DMS53 treated with DMSO at 0.1 percent for 48 hours (cell line): ENCODE results near the gene ITK.

Source experiments
- DNase-seq: peaks from one replicate; lab custom pipeline; 2025; ENCODE audit not compliant: unreplicated experiment; lab: John Stamatoyannopoulos, UW

Gene ITK

GRCh38 chr5:157278319-157279037 lies 97.8 kb downstream of the ITK start:
- DNase-seq: no peak

- DNase-seq: no peak
Observed at GRCh38 chr5:157279605-157280239, 99.1 kb downstream of the ITK start.

DNA sequence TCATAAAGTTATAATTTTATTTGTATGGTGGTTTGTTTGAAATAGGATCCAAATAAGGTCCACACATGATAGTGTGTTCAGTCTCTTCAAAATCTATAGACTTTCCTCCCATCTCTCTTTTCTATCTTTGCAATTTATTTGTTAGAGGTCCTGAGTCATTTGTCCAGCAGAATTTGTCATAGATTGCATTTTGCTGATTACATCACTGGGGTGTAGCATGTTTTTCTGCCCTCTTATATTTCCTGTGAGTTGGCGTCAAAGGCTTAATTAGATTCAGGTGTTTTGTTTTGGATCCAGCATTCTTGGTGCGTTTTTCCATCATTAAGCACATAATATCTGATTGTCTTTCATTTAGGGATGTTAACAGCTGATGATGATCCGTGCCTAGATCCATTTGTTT lies 100.3 kb downstream of the ITK start:
- DNase-seq: no peak

- DNase-seq: no peak
Observed at GRCh38 chr5:157282150-157282549, 101.5 kb downstream of the ITK start.

GRCh38 chr5:157283434-157283833 lies 102.8 kb downstream of the ITK start:
- no peak for DNase-seq

DNA sequence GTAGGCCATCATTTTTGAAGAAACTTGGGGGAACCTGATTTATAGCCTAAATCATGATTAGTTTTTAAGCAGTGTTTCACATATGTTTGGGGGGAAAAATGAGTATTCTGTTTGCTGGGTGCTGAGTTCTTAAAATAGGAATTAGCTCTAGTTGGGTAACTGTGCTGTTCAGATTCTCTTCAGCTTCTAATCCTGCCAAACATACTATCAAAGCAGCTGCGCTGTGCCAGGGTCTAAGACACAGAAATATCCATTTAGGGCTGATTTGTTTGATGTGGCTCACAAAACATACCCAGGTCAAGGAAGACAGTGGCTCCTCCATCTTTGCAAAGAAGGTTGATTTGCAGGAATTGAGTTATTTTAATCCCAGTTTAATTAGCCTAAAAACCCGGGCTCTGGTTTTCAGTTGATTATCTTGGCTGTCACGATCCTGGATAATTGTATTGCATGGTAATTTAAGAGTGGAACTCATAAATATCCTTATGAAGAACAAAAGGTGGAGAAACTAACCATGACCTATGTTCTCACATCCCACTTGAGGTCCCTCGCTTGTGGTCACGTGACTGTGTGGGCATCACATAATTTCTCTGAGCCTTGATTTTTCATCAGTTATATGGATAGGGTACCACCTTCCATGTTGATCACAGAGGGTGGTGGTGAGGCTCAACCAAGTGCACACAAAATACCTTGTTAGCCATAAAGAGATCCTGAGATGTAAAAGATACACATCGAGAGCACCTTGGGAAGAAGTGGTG lies 104.0 kb downstream of the ITK start:
- no peak for DNase-seq

- DNase-seq: no peak
Observed at GRCh38 chr5:157285310-157286035, 104.8 kb downstream of the ITK start.

- DNase-seq: no peak
Observed at GRCh38 chr5:157286761-157287211, 106.1 kb downstream of the ITK start.

- no peak for DNase-seq
Observed at GRCh38 chr5:157288405-157289163, 107.9 kb downstream of the ITK start.

- no peak for DNase-seq
Observed at GRCh38 chr5:157289164-157289819, 108.7 kb downstream of the ITK start.

DNA sequence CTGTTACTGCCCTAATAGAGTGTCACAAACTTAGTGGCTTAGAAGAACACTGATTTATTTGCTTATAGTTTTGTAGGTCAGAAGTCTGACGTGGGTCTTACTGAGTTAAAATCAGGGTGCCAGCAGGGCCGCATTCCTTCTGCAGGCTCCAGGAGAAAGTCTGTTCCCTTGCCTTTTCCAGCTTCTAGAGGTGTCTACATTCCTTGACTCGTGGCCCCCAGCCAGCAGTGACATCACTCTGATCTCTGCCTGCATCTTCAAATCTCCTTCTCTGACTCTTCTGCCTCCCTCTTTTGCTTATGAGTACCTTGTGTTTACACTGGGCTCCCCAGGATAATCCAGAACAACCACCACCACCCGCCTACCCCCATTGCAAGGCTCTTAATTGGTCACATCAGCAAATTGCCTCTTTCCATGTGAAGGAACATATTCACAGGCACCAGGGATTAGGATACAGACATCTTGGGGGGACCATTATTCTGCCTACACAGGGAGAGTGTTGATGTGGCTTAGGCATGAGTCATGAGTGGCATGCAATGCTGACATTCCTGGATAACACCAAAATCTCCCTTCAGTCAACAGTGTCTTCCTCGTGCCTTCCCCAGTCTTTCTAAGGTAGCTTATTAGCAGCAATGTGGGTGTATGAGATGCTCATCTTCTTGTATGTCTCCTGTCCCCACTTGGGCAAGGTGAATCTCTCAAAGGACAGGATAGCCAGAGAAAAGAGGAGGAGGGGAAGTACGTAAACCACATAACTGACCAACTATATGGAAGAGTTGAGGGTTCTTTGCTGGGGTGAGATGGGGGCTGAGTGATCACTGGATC lies 109.7 kb downstream of the ITK start:
- DNase-seq: no peak

GRCh38 chr5:157290981-157291711 lies 110.5 kb downstream of the ITK start:
- peak; percentile 52 for DNase-seq

DNA sequence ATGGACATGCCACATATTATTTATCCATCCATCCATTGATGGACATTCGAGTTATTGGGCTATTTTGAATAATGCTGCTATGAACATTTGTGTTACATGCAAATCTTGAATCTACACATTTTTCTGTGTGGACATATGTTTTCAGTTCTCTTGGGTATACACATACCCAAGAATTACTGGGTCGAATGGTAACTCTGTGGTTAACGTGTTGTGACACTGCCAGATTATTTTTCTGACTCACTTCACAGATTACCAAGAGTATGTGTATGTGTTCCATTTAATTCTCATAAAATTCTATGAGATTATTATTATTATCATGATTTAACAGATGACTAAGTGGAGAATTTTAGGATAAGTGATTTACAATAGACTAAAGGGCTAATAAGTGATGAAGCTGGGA lies 112.0 kb downstream of the ITK start:
- no peak for DNase-seq

GRCh38 chr5:157294407-157295091 lies 113.9 kb downstream of the ITK start:
- peak; percentile 44 for DNase-seq

DNA sequence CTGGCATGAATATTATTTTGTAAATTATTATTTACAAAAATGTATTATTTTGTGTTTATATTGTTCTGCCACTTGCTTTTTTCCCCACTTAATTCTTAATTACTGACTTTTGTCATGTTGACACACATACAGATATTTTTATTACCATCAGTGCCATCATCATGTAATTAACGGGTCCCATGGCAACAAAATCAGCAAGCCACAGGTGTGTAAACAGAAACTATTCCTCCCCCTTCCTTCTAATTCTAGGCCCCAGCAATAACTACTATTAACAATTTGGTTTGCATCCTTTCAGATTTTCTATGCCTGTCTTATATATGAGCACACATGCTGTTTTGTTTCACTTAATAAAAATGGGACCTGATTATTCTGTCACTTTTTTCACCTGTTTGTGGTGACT lies 114.6 kb downstream of the ITK start:
- DNase-seq: no peak

DNA sequence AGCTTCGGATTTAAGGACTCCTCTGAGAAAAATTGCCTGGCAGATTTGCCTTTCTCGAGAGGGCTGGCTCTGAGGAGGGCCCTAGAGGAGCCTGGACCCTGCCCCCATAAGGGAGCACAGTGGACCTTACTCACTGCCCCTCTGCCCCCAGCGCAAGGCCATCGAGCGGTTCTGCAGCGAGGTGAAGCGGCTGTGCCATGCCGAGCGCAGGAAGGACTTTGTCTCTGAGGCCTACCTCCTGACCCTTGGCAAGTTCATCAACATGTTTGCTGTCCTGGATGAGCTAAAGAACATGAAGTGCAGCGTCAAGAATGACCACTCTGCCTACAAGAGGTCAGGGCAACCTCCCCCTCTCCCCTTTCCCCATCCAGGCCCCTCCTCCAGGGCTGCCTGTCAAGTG lies 119.9 kb downstream of the ITK start:
- DNase-seq: no peak

GRCh38 chr5:157301066-157301465 lies 120.4 kb downstream of the ITK start:
- no peak for DNase-seq

DNA sequence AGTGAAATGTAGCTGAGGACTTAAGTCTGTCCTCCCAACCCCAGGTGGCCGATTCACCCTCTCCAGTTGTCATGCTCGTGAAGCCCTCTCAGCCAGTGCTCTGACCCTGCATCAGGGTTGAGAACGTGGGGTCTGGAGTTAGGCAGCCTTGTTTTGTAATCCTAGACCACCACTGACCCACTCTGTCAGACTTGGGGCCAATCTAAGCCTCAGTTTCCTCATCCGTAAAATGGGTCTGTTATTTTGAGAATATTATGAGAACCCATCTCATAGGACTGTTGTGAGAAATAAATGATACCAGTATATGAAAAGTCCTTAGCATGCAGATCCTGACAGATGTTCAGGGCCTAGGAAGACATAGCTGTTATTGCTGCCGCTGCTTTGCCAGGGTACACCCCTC lies 122.4 kb downstream of the ITK start:
- no peak for DNase-seq
